ENCODE data around the gene LRRIQ4.

- TF ChIP-seq, protein P1, sequence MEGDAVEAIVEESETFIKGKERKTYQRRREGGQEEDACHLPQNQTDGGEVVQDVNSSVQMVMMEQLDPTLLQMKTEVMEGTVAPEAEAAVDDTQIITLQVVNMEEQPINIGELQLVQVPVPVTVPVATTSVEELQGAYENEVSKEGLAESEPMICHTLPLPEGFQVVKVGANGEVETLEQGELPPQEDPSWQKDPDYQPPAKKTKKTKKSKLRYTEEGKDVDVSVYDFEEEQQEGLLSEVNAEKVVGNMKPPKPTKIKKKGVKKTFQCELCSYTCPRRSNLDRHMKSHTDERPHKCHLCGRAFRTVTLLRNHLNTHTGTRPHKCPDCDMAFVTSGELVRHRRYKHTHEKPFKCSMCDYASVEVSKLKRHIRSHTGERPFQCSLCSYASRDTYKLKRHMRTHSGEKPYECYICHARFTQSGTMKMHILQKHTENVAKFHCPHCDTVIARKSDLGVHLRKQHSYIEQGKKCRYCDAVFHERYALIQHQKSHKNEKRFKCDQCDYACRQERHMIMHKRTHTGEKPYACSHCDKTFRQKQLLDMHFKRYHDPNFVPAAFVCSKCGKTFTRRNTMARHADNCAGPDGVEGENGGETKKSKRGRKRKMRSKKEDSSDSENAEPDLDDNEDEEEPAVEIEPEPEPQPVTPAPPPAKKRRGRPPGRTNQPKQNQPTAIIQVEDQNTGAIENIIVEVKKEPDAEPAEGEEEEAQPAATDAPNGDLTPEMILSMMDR (IDR thresholded peaks at IDR 0.05; ENCODE audit: insufficient read depth, low read length, poor library complexity, severe bottlenecking) = no peak
- TF ChIP-seq EZH2phosphoT487 (conservative IDR thresholded peaks at IDR 0.05; ENCODE audit: low read length) = no peak
Observed at GRCh38 chr3:169764882-169765612, 47.6 kb upstream of the LRRIQ4 start, which contains the start of gene TERC.
